Middle frontal gyrus (tissue), 1 donor: Measurements from ENCODE around the gene CDC42EP1.
A peak's percentile ranks its signal among the peaks of the same experiment; 100 is the strongest.
"Not testable (repeated sequence)": the region's sequence is repeated elsewhere in the genome, so short reads cannot be mapped to it uniquely, and the experiment has no call there.

Source experiments
- DNase-seq: peaks from one replicate; pipeline ENCODE4 v3.0.0-alpha.2; 2015; ENCODE audit warnings: low spot score; ENCODE audit errors: extremely low spot score

The CDC42EP1 gene

DNA sequence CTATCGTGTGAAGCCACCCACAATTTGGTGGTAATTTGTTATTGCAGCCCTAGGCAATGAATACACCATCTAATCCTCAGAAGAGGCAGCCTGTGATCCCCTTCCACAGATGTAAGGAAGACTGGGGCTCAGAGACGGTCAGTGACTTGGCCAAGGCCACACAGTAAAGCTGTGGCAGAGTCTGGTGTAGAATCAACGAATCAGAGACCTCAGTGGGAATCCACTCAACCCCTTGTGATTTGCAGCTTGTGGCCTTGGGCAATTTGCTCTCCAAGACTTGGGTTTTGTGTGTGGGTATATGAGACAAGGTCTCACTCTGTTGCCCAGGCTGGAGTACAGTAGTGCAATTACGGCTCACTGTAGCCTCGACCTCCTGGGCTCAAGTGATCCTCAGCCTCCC lies 17.7 kb downstream of the CDC42EP1 start:
- no peak for DNase-seq

DNA sequence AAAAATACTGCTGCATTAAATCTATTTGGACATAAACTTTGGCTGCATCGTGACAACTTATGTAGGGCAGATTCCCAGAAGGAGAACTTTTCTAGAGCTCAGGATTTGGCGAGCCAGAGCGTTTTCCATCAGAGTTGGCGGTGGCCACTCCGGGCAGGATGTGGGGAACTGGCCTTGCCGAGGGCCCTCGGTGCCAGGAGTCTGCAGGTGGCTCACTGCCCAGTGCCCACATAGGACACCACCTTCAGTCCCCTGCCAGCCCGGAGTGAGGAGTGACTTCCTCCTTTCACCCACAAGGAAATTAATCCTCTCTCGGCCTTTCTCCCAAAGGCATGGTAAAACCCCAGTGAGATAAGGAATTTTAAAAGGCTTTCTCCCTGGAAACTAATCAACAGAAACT lies 21.2 kb downstream of the CDC42EP1 start:
- DNase-seq: no peak

GRCh38 chr22:37582526-37582925 lies 22.2 kb downstream of the CDC42EP1 start:
- DNase-seq: no peak

GRCh38 chr22:37588546-37589215 lies 28.4 kb downstream of the CDC42EP1 start:
- no peak for DNase-seq

DNA sequence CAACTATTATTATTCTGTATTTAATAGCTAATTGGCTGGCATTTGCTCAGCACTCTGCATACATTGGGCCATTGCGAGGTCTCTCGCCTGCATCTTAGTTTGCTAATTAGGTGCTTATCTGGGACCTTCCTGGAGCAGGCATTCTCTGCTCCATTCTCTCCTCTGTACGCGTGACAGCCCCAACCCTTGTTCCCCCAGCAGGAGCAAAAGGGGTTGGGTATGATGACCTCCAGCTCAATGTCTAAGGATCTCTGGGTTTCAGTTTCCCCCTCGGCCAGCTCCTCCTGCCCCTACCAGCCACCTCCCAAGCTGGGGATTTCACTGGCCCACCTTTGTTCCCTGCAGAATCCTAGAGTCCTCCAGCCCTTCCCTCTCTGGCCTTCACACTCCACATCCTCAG lies 29.4 kb downstream of the CDC42EP1 start:
- no peak for DNase-seq

DNA sequence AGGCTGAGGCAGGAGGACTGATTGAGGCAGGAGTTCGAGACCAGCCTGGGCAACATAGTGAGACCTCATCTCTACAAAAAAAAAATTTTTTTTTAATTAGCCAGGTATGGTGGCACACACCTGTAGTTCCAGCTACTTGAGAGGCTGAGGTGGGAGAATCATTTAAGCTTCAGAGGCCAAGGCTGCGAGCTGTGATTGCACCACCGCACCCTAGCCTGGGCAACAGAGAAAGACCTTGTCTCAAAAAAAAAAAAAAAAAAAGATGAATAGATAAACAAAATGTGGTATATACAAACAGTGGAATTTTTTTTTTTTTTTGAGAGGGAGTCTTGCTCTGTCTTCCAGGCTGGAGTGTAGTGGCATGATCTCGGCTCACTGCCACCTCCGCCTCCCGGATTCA lies 30.8 kb downstream of the CDC42EP1 start:
- not testable (repeated sequence) for DNase-seq

GRCh38 chr22:37591823-37592404 lies 31.6 kb downstream of the CDC42EP1 start:
- DNase-seq: no peak

DNA sequence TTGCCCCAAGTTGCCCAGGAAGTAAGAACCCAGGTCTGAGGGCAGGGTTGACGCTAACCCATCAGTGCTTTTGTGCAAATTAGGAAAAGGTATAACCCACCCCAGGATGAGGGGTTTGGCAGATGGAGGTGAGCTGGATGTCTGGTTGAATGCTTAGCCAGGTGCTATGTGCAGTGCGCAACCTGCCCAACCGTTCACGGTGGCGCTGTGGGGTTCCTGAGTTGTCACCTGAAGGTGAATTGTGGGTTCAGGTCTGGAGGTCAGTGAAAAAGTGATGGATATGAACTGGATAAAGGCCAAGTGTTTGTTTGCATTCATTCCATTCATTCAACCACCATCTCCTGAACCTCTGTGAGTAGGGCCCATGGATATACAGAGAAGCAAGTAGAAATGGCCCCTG lies 34.0 kb downstream of the CDC42EP1 start:
- no peak for DNase-seq

GRCh38 chr22:37599153-37599552 lies 38.9 kb downstream of the CDC42EP1 start:
- DNase-seq: no peak

DNA sequence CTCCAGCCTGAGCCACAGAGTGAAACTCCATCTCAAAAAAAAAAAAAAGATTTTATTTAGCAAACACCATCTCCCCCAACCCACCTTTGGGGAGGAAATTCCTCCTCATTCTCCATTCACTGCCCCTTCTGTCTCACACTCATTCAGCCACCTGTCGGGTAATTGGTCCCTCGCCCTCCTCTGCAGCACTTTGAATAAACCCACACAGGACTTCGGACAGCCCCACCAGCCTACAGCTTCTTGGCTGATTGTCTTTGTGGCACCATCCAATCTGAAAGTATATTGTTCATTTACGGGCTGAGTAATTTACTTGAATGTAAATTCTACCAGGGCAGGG lies 40.9 kb downstream of the CDC42EP1 start:
- no peak for DNase-seq

DNA sequence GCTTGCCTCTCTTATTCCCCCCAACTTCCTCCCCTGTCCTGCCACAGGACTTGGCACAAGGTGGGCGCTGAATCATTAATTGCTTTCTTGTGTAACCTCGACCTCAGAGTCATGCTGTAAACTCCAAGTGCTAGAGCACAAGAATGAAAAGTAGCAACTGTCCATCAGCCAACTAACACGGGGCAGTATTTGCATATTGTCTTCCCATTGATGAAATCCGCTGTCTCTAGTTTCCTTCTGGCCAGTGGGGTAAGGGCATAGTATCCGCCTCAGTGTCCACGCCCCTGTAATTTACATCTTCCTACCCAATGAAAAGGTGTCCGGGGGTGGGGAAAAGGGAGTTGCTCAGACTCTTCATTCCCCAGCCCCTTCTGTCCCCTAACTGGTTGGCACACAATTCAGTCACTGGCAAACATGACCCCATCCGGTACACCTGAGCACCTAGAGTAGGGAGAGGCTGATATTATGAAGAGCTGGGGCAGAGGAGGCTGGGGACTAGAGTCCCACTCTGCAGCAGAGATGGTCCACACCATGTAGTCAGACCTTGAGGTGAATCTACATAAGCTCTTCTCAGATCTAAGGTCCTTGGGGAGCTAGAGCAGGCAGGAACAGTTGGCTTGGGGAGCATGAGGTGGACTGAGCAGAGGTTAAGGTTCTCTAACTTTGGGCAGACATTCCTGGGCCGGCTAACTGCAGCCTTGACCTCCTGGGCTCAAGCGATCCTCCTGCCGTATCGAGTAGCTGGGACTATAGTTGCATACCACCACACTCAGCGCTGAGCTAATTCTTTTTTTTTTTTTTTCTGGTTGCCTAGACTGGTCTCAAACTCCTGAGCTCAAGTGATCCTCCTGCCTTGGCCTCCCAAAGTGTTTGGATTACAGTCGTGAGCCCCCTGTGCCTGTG lies 41.5 kb downstream of the CDC42EP1 start:
- no peak for DNase-seq

DNA sequence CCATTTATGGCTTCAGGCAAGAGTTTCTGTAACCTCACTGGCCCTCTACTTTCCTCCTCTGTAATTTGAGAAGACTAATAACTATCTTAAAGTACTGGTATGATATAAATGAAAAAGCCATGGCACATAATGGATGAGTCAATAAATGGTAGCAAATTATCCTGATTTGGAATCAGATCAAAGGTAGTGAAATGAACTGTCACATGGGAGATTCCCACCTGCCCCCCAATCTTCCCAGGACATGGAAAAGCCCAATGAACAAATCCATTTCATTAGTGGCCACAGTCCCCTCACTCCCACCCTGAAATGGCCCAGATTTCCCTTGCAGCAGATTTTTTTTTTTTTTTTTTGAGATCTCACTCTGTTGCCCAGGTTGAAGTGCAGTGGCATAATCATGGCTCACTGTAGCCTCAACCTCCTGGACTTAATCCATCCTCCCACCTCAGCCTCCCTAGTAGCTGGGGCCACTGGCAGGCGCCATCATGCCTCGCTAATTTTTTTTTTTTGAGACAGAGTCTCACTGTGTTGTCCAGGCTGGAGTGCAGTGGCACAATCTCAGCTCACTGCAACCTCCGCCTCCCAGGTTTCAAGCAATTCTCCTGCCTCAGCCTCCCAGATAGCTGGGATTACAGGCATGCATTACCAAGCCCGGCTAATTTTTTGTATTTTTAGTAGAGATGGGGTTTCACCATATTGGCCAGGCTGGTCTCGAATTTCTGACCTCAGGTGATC lies 42.4 kb downstream of the CDC42EP1 start:
- DNase-seq: not testable (repeated sequence)

- DNase-seq: no peak
Measured at GRCh38 chr22:37604074-37604473, 43.8 kb downstream of the CDC42EP1 start.

- no peak for DNase-seq
Measured at GRCh38 chr22:37604875-37605274, 44.6 kb downstream of the CDC42EP1 start.

DNA sequence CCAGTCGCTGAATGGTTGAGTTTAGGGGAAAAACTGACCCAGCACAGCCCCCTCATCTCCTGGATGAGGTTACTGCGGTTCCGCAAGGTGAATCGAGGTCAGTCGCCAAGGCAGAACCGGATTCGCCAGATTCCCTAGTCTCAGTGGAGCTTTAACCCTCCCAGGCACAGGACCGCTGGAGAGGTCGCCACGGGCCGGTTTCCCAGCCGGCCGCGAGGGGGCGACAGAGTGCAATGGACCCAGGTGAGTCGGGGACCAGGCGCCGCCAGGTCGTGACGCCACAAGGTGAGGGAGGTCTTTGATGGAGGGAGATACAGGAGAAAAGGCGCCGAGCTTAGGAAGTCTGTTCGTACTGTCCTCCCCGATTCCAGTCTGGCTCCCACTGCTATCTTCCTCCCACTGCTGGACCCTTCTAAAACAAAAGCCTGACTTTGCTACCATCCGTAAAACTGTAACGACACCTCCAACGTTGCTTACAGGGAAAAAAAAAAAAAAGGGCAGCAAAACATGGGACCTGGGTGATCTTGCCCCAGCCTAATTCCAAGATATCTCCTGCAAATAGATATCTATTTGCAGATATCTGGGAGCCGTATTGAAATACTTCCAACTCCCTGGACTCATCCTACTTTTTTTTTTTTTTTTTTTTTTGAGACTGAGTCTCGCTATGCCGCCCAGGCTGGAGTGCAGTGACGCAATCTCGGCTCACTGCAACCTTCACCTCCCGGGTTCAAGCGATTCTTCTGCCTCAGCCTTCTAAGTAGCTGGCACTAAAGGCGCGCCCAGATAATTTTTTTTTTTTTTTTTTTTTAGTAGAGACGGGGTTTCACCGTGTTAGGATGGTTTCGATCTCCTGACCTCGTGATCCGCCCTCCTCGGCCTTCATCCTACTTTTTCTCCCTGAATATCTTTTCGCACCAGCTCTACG lies 47.0 kb downstream of the CDC42EP1 start:
- DNase-seq: peak; percentile 58

GRCh38 chr22:37607935-37608476 lies 47.7 kb downstream of the CDC42EP1 start:
- no peak for DNase-seq

DNA sequence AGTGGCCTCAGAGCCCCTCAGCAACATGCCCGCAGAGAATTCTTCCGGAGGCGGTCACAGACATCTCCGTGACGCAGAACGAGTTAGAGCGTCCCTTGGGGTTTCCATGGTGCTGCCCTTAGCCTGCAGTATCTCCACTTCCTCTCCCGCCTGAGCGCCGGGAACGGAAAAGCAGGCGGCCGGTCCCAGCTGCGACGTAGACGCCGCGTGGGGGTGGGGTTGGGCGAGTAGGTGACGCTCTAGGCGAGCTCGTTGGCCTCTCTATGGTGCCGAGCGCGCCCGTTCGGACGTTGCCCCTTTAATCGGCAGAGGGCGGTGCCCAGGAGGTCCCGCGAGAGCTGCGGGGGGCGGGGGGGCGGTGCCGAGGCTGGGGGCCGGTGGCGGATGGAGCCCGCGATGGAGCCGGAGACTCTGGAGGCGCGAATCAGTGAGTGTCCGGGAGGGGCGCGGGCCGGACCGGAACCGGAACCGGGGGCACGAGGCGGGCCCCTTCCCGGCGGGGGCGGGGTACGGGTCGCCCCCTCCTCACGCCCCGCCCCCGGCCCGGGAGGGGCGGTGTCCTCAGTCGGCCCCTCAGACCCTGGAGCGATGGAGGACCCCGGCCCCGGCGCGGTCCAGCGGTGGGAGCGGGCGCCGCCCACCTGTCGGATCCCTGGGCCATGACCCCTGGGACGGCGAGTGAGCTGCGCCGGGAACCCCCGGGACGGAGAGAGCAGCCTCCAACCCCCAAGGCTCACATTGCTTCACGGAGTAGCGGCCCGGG lies 48.4 kb downstream of the CDC42EP1 start, which contains the start of gene GGA1:
Gene GGA1 (plus strand): TSS at position 358 of the 763 bp plus-strand sequence. CDS start 27 bp downstream, at position 385.
- peak; percentile 92 for DNase-seq

DNA sequence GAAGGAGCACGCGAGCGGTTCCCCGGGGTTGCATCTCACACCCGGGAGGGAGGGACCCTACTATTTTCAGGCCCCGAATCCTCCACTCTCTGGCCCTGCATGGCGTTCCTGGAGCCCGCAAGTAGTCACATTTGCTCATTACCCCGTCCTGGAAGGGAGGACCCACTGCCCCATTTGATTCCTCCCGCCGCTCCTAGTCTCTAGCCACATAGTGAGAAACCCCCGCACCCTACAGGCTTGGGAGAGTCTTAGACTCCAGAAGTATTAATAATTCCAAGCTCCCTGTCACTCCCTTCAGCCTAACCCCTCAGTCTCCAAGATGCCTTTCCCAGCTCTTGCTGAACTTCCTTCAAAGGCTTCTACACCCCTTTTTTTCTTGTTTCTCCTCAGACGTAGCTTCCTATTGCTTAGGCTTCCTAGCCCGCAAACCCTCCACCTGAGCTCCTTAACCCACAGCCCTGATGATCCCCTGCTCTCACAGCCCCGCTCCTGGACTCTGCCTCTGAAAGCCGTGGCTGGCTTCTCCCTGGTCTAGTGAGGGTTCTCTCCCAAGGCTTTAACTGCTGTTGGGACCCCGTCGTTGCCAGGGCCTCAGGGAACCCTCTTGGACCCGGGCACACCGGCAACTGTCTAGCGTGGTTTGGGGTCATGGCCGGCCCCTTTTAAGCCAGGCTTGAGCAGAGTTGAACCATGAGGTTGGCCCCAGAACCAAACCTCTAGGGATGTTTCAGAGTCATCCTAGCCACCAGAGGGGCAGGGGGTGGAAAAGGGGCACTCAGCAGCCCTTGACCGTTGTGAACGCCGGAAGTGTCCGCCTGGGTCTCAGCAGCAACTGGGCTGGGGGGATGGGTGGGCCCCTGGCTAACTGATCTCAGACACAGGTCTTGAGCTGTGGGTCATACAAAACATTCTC lies 49.2 kb downstream of the CDC42EP1 start:
- DNase-seq: no peak

DNA sequence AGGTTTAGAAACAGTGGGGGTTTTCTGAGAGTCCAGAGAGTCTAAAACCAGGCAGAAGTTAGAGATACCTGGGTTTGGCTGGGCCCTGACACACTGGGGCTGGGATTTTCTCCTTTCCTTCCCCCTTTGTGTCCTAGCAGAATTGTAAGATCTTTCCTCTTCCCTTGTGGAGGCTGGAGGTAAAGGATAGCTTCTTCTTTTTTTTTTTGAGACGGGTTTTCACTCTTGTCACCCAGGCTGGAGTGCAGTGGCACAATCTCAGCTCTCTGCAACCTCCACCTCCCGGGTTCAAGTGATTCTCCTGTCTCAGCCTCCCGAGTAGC lies 49.8 kb downstream of the CDC42EP1 start:
- DNase-seq: not testable (repeated sequence)
